Neuron (in vitro differentiated cells): Measurements from ENCODE around the gene EPB41L2.

Experiments used
- H2AFZ ChIP-seq: one replicate; pipeline ENCODE4 v1.6.1; 2013; ENCODE audit warnings: low read depth, mild to moderate bottlenecking, inconsistent platforms, low read length, moderate library complexity
- H3K27me3 ChIP-seq: one replicate; pipeline ENCODE4 v1.6.1; 2013; ENCODE audit warnings: low read length; ENCODE audit not compliant: insufficient read depth
- H3K36me3 ChIP-seq: one replicate; pipeline ENCODE4 v1.6.1; 2013; ENCODE audit warnings: low read length; ENCODE audit not compliant: insufficient read depth
- H3K4me1 ChIP-seq: one replicate; pipeline ENCODE4 v1.6.1; 2013; ENCODE audit warnings: low read length; ENCODE audit not compliant: insufficient read depth
- H3K4me3 ChIP-seq: 2 replicates; pipeline ENCODE4 v1.5.1; 2013; ENCODE audit warnings: mild to moderate bottlenecking, low read length, moderate library complexity
- H3K9me3 ChIP-seq: one replicate; pipeline ENCODE4 v1.6.1; 2013; ENCODE audit warnings: low read length

Gene EPB41L2

DNA sequence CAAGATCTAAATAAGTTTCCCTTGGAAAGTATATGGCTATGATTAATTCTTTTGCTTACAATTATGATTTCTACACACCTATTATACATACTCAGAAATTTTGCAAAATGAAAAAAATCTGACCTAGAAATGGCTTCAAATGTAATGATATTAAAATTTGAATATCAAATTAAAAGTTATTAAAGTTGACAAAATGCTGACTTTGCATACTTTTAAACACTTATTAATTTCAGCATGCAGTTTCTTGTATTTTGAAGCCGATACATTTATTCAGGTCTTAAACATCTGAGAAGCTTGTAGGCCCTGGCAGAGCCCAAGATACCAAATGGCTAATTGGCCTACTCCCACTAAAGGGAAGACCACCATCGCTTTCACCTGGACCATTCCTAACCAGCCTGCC lies 176.1 kb downstream of the EPB41L2 start:
- no peaks in the 10 kb centered on the region for H3K9me3 ChIP-seq
- no peak overlapping the region for H2AFZ ChIP-seq
- peaks cover 9% of the 10 kb centered on the region for H3K36me3 ChIP-seq
- H3K4me3 ChIP-seq = no peak overlapping the region
- no peaks in the 10 kb centered on the region for H3K4me1 ChIP-seq
- H3K27me3 ChIP-seq = no peaks in the 10 kb centered on the region

DNA sequence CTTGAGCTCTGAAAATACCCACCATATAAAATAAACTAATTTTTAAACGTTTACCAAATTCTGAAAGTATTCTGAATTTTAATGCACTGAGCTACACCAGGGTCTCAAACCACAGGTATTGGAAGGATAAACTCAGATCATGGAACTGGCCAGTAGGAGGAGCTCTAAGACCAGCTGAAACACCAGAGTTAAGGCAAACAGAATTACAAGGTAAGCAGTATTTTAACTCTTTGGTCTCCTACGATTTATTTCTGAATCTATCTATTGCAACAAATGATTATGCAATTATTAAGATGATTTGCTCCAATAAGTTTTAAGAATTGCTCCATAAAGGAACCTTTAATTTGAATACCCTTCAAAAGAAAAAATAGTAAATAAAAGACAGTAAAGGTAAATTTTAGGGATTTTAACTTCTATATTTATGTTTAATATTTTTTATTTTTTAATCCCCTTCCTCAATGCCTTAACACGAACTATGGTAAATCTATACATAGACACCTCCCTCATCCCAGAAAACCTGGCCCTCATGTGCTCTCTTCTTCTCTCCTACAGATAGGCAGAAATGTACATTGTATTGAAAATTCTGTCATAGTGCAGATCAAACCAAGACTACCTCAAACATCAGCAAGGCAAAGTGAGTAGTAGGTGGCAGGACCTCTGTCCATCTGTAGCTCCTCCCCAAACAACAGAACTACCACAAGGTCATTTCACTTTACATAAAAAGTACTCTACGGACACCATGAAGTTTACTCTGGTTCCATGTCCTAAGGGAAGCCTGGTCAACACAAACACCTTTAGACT lies 177.5 kb downstream of the EPB41L2 start:
- no peaks in the 10 kb centered on the region for H3K4me1 ChIP-seq
- no peak overlapping the region for H2AFZ ChIP-seq
- H3K4me3 ChIP-seq = no peak overlapping the region
- no peaks in the 10 kb centered on the region for H3K9me3 ChIP-seq
- H3K27me3 ChIP-seq = no peaks in the 10 kb centered on the region
- H3K36me3 ChIP-seq = peaks cover 9% of the 10 kb centered on the region

DNA sequence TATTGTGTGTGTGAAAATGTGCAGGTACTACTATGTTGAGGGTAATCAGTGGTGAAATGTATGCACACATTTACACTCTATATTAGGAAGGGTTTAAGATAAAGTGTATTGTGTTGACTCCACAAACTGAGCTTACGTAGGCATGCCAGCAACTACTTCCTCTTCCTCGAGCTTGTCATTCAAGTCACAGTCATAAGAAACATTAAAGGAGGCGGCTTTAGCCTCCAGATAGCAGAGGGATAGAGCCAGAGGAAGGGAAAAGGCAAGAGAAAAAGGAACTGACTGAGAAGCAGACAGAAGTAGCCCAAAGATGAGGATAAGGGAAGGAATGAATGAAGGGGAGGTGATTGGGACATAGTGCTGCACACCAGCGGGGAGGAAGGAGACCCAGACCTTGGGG lies 180.7 kb downstream of the EPB41L2 start:
- no peaks in the 10 kb centered on the region for H3K36me3 ChIP-seq
- no peak overlapping the region for H3K4me3 ChIP-seq

DNA sequence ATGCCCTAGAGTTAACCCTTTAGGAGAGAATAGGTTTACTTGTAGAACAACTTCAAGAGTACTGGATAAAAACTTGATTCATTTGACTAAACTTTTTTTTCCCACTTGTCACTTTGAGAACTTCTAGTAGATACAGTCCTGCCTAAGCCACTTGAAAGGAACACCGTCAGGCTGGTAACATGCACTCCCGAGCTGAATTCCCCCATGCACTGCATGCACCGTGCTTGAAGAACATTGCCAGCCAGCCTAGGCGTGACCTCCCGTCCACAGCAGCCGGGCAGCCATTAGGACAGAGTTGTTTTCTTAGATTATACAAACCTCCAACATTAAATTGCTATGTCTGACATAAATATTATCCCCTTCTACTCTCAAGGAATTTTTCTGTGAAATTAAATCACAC lies 183.2 kb downstream of the EPB41L2 start:
- H3K4me1 ChIP-seq = no peaks in the 10 kb centered on the region
- no peaks in the 10 kb centered on the region for H3K27me3 ChIP-seq
- H3K36me3 ChIP-seq = no peaks in the 10 kb centered on the region
- no peak overlapping the region for H3K4me3 ChIP-seq
- H3K9me3 ChIP-seq = no peaks in the 10 kb centered on the region
- no peak overlapping the region for H2AFZ ChIP-seq

More for the DNA sequence above, 180.7 kb downstream of the EPB41L2 start:
- Histone ChIP-seq H3K4me1 (no peaks in the 10 kb centered on the region), H3K9me3 (no peaks in the 10 kb centered on the region), H3K27me3 (no peaks in the 10 kb centered on the region), H2AFZ (no peak overlapping the region)

DNA sequence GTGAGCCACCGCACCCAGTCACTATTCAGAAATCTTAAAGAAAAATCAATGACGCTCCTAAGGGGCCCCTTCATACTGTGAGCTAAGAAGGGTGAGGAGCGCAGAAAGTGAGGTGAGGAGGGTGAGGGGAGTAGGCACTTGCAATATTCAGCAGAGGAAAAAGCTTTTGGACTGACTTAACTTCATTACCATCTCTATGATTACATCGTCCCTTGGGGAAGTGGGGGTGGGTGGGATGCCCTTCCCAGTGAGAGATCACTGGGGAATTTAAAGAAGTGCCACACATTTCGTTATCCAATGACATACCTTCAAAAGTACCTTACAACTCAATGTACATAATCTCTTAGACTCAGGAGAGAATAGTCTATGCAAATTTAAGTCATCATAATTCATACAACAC lies 189.3 kb downstream of the EPB41L2 start:
- H3K9me3 ChIP-seq = no peaks in the 10 kb centered on the region
- peaks cover 11% of the 10 kb centered on the region for H3K4me1 ChIP-seq
- H2AFZ ChIP-seq = no peak overlapping the region
- no peak overlapping the region for H3K4me3 ChIP-seq
- H3K36me3 ChIP-seq = no peaks in the 10 kb centered on the region
- H3K27me3 ChIP-seq = no peaks in the 10 kb centered on the region

DNA sequence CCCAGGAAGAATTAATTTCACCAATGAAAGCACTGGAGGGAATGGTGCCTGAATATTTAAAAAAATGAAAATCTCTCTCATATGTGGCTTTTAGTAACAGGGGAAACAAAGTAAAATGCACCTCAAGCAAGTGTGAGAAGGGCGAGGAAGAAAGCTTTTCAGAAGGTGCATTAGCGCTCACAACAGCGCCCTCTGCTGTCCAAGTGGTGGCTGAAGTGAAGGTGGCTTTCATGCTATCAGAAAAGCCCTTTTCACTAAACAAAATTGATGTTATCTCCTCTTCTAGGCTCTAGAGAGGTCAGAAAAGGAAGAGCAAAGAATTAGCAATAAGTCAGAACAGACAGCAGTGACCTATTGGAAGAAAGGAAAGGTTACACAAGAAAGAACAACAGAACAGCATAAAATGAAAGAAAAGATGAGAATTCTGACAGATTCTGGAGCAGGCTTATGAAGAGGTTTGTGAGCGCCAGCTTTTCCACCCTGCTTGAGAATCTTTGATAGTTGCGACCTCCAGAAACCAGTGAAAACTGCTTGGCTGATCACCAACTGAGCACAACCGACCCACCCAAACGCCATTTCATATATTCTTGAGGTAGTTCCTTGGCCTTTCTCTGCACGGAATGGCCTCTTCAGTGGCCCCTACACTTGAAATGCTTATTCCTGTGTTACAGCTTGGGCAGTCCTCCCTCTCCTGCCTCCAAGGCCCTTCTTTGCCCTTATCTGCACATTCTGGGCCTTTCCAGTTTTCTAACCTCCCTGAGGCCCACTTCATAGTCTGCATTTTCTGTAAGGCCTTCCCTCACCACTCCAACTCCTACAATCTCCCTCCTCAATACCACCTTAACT lies 190.6 kb downstream of the EPB41L2 start:
- H3K36me3 ChIP-seq = no peaks in the 10 kb centered on the region
- no peak overlapping the region for H2AFZ ChIP-seq
- H3K4me1 ChIP-seq = peaks cover 23% of the 10 kb centered on the region

DNA sequence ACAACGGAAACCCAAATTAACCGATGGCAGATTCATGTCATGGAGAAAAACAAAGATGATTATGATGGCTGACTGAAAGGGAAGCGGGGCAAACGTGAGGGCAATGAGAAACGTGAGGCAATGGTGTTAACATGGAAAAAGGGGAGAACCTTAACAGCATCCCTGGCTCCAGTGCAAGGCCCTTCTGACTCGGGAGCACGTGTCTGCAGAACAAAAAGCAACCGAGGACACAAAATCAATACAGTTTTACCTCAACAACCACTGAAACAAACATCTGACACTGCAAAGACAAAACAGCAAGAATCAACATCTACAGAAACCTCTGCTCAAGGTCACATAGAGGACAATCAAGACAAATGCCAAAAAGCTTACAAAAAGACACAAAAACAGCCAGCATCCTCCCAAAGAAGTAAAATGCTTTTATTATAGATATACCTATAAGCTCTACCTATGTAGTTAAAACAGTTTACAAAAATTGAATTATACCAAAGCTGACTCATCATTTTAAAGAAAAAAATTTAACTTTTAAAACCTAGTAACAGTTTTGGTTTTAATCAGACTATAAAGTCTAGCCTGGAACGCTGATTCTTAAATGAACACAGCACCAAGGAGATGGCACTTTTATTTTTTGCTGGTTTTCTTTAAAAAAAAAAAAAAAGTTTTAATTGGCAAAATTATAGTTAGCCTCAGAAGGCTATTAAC lies 192.7 kb downstream of the EPB41L2 start:
- Histone ChIP-seq H3K36me3 (no peaks in the 10 kb centered on the region), H2AFZ (no peak overlapping the region), H3K4me1 (peaks cover 23% of the 10 kb centered on the region), H3K9me3 (no peaks in the 10 kb centered on the region), H3K4me3 (no peak overlapping the region), H3K27me3 (no peaks in the 10 kb centered on the region)

More for the DNA sequence above, 190.6 kb downstream of the EPB41L2 start:
- Histone ChIP-seq H3K4me3 (no peak overlapping the region), H3K9me3 (no peaks in the 10 kb centered on the region), H3K27me3 (no peaks in the 10 kb centered on the region)

DNA sequence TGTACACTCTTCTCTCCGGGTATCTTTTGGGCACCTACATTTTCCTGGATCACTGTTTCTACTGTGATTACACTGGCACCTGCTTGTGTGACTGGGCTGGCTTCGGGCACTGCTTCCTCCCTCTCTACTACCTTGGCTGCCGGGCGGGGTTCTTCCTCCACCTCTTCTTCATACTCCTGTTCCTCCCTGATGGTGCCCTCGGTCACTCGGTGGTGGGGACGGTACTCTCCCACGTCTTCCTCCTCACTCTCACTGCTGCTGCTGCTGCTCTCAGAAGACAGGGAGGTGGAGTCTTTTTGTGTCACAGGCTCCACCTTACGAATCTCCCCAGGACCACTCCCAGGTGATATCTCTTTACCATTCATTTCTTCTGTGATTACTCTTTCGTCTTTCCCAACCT lies 193.4 kb downstream of the EPB41L2 start:
- no peaks in the 10 kb centered on the region for H3K36me3 ChIP-seq
- no peak overlapping the region for H3K4me3 ChIP-seq
- H3K9me3 ChIP-seq = no peaks in the 10 kb centered on the region
- H2AFZ ChIP-seq = no peak overlapping the region
- no peaks in the 10 kb centered on the region for H3K27me3 ChIP-seq
- H3K4me1 ChIP-seq = peaks cover 23% of the 10 kb centered on the region

DNA sequence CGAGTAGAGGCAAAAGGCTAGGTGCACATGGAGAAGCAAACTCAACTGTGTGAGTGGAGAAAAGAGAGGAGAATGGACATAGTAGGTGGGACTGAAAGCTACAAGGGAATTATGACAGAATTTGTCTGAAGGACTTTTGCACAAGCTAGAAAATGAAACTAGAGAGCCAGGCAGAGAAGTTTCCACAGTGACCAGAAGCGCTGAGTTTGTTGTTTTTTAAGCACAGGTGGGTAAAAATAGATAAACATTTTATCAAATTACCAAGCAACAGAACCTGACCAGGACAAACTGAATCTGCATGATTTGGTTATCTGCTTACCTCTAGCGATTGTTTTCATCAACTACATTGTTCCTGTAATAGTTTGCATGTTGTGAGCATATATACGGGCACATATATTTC lies 197.3 kb downstream of the EPB41L2 start:
- H2AFZ ChIP-seq = no peak overlapping the region
- no peaks in the 10 kb centered on the region for H3K9me3 ChIP-seq
- peaks cover 23% of the 10 kb centered on the region for H3K4me1 ChIP-seq
- no peaks in the 10 kb centered on the region for H3K27me3 ChIP-seq
- H3K36me3 ChIP-seq = peaks cover 8% of the 10 kb centered on the region
- H3K4me3 ChIP-seq = no peak overlapping the region

DNA sequence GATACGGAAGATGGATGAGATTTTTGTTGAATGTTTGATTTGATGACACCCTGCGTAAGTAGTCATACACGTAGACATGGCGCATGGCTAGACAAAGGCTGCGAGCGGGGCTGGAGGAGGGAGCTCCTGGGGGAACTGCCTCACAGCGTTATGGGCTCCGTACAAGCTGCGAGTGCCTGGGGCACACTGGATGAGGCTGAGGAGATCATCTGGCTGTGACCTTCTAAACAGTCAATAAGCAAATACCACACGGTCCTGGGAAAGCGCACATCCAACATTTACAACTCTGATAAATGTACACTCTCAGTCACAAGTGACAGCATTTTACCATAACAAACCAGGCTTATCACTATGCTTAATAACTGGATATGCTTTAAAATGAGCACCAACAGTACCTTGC lies 198.7 kb downstream of the EPB41L2 start:
- Histone ChIP-seq H2AFZ (no peak overlapping the region), H3K27me3 (no peaks in the 10 kb centered on the region), H3K4me3 (no peak overlapping the region), H3K4me1 (peaks cover 17% of the 10 kb centered on the region), H3K36me3 (peaks cover 8% of the 10 kb centered on the region), H3K9me3 (no peaks in the 10 kb centered on the region)

DNA sequence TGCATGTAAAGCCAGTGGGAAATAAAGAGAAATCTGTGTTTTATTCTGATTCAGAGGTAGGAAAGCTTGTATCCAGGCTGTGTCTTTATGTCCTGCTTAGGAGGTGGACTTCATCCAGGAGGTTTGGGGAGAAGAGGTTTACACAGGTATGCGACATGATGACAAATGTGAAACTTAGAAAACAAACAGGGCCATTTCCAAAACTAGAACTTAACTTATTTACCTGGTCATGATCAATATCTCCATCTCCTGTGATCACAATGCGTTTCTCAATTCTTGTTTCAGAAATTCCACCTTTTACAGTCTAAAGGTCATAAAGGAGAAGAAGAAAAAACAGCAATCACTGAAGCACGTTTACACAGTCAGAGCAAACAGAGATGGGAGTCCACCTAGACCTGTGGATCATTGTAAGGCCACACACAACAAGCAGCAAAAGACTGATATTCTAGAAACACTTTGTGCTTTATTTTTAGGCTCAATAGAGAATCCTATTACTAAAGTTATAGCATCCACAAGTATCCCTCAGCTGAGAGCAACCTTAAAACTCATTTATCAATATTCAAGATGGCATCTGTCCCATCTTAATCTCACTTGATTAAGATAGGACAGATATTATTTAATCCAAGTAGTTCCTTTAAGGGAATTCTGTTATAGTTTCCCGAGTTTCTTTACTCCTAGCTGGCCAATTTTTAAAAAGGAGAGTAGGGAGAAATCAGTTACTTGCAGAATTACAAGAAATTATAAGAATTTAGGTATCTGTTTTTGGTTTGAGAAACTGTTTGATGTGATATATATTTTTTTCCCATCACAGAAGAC lies 199.4 kb downstream of the EPB41L2 start:
- Histone ChIP-seq H3K4me3 (no peak overlapping the region), H3K27me3 (no peaks in the 10 kb centered on the region), H3K36me3 (peaks cover 8% of the 10 kb centered on the region), H3K9me3 (no peaks in the 10 kb centered on the region), H3K4me1 (peaks cover 10% of the 10 kb centered on the region), H2AFZ (no peak overlapping the region)

DNA sequence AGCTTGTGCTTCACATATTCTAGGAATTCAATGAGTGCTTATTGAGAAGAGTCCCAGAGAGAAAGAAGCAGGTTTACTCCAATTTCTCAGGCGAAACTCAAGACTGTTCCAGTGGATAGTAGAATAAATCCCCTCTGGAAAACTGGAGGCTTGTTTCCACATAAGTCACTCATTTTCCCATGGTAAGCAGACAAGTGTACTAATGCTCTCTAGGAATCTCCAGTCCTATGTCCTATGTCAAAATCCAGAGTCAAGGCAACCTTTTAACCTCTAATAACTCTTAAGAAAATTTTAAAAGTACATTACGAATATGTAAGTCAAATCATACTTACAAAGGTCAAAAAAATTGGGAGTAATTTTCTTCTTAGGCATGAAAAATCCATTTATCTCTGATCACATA lies 200.7 kb downstream of the EPB41L2 start:
- Histone ChIP-seq H3K9me3 (no peaks in the 10 kb centered on the region), H3K4me3 (no peak overlapping the region), H3K36me3 (peaks cover 8% of the 10 kb centered on the region), H2AFZ (no peak overlapping the region), H3K27me3 (no peaks in the 10 kb centered on the region), H3K4me1 (no peaks in the 10 kb centered on the region)
